GM18526 (cell line): ENCODE results near the gene C9orf72.

Experiments
- POLR2A ChIP-seq: IDR thresholded peaks from 3 replicates; pipeline ENCODE4 v1.6.1; 2011; ENCODE audit not compliant: insufficient read length; ENCODE audit errors: extremely low read depth

C9orf72 gene

GRCh38 chr9:27533311-27533710 lies 40.0 kb downstream of the C9orf72 start:
- TF ChIP-seq POLR2A, result no peak

- TF ChIP-seq POLR2A, result no peak
These were observed 41.2 kb downstream of the C9orf72 start for GRCh38 chr9:27532046-27532445.

GRCh38 chr9:27530915-27531755 lies 42.1 kb downstream of the C9orf72 start:
- no peak for TF ChIP-seq POLR2A

- no peak for TF ChIP-seq POLR2A
These were observed 43.7 kb downstream of the C9orf72 start, which contains the start of gene MOB3B for GRCh38 chr9:27529316-27530278. TSS of gene MOB3B (minus strand) at chr9:27529814. CDS start at chr9:27455550, 74,264 bp downstream.

GRCh38 chr9:27528886-27529315 lies 44.4 kb downstream of the C9orf72 start:
- TF ChIP-seq POLR2A, result no peak

- TF ChIP-seq POLR2A, result no peak
These were observed 45.0 kb downstream of the C9orf72 start for GRCh38 chr9:27528076-27528885.

GRCh38 chr9:27527702-27528075 lies 45.6 kb downstream of the C9orf72 start:
- no peak for TF ChIP-seq POLR2A

GRCh38 chr9:27524236-27524635 lies 49.0 kb downstream of the C9orf72 start, which contains the start of gene IFNK:
TSS of gene IFNK (plus strand) at chr9:27524290. CDS start at chr9:27524337, 47 bp downstream.
- no peak for TF ChIP-seq POLR2A

GRCh38 chr9:27523141-27523540 lies 50.1 kb downstream of the C9orf72 start:
- no peak for TF ChIP-seq POLR2A

GRCh38 chr9:27520986-27521385 lies 52.3 kb downstream of the C9orf72 start:
- TF ChIP-seq POLR2A, result no peak

GRCh38 chr9:27519466-27520465 lies 53.5 kb downstream of the C9orf72 start:
- no peak for TF ChIP-seq POLR2A

GRCh38 chr9:27518809-27519208 lies 54.5 kb downstream of the C9orf72 start:
- TF ChIP-seq POLR2A, result no peak

GRCh38 chr9:27518006-27518405 lies 55.3 kb downstream of the C9orf72 start:
- no peak for TF ChIP-seq POLR2A

GRCh38 chr9:27514551-27514950 lies 58.7 kb downstream of the C9orf72 start:
- no peak for TF ChIP-seq POLR2A
